K562 (cell line): Measurements from ENCODE around the gene TMEM143. TPM values are rescaled to one million over a fixed set of nuclear protein-coding genes. Genes with fewer than 3 reads are reported as not detected.

Experiments
- ATAC-seq: fragments of 200-7000 bp; cut with Tn5 transposase; 3 replicates; pipeline ENCODE4 v1.9.1; 2020; ENCODE audit warnings: moderate library complexity
- BruUV-seq: library from RNA; stranded (reverse); fragments of 400-500 nt; replicated peaks from 2 replicates; lab custom pipeline; 2021; lab: Mats Ljungman, UMichigan
- CTCF ChIA-PET: fragments of 300-600 bp; formaldehyde crosslinking; extraction: SDS; loops from one replicate; lab custom pipeline; 2021; ENCODE audit warnings: low intra/inter-chr PET ratio; lab: Yijun Ruan, JAX
- POLR2A ChIA-PET: fragments of 300-600, 350-650 bp; sonication (Branson Sonifier 250); formaldehyde crosslinking; extraction: SDS; loops from one replicate; lab custom pipeline; 2021; ENCODE audit warnings: antibody characterized with exemption, inconsistent platforms; lab: Yijun Ruan, JAX
- DNase-seq, 4 experiments: peaks; one replicate each; pipeline versions ENCODE4 v3.0.0 to v3.0.0-alpha.2; 2011 to 2018; ENCODE audit warnings: low spot score in 3 of 4, mixed read lengths in 3 of 4; ENCODE audit errors: extremely low read depth in 1 of 4
- FAIRE-seq: peaks from 2 replicates; lab custom pipeline; 2011; peaks lifted over from hg19 to GRCh38; lab: Jason Lieb, UNC
- H2AFZ ChIP-seq: 2 replicates; pipeline ENCODE4 v1.6.0; 2011; ENCODE audit warnings: low read depth, low read length, control low read depth, inconsistent platforms
- H3K27ac ChIP-seq: fragments of 200-600 bp; 3 replicates; pipeline ENCODE4 v1.8.0; 2011; ENCODE audit warnings: low read depth, mild to moderate bottlenecking, control low read depth, inconsistent platforms, low read length, moderate library complexity, mixed read lengths; ENCODE audit errors: extremely low read depth
- H3K27me3 ChIP-seq, 2 experiments: fragments of 300-600 bp in 1 of 2; 2 replicates in 1 of 2; 3 replicates in 1 of 2; pipeline versions ENCODE4 v1.6.0 to v1.8.0; 2011; ENCODE audit warnings: inconsistent platforms in 2 of 2, low read length in 2 of 2, mild to moderate bottlenecking in 1 of 2, mixed read lengths in 1 of 2, moderate library complexity in 1 of 2; ENCODE audit not compliant: control insufficient read depth in 2 of 2, insufficient read depth in 2 of 2
- H3K36me3 ChIP-seq: fragments of 300-600 bp; 3 replicates; pipeline ENCODE4 v1.8.0; 2011; ENCODE audit warnings: mild to moderate bottlenecking, low read length, inconsistent platforms; ENCODE audit not compliant: control insufficient read depth, insufficient read depth
- H3K4me1 ChIP-seq, 2 experiments: fragments of 200-600 bp in 1 of 2; replicated peaks in 1 of 2; 2 replicates in 1 of 2; 3 replicates in 1 of 2; pipeline versions ENCODE4 v1.5.1 to v1.8.0; 2011; ENCODE audit warnings: inconsistent platforms in 2 of 2, low read length in 2 of 2, mild to moderate bottlenecking in 1 of 2, mixed read lengths in 1 of 2, moderate library complexity in 1 of 2; ENCODE audit not compliant: control insufficient read depth in 2 of 2, insufficient read depth in 2 of 2
- H3K4me2 ChIP-seq: 2 replicates; pipeline ENCODE4 v1.6.1; 2011; ENCODE audit warnings: low read length, control low read depth, inconsistent platforms, mixed read lengths; ENCODE audit not compliant: insufficient read depth
- H3K4me3 ChIP-seq: fragments of 200-600 bp; sonication (generic), shearing (Covaris generic); 2 replicates; pipeline ENCODE4 v1.5.1; 2016; ENCODE audit warnings: control low read depth, inconsistent platforms
- H3K79me2 ChIP-seq: fragments of 200-600 bp; 3 replicates; pipeline ENCODE4 v1.8.0; 2011; ENCODE audit warnings: low read length, inconsistent platforms; ENCODE audit not compliant: control insufficient read depth, insufficient read depth
- H3K9ac ChIP-seq, 2 experiments: 2 replicates each; pipeline versions ENCODE4 v1.6.0 to v1.6.1; 2011; ENCODE audit warnings: low read depth in 2 of 2, low read length in 2 of 2, control low read depth in 1 of 2, inconsistent platforms in 1 of 2, mild to moderate bottlenecking in 1 of 2, mixed read lengths in 1 of 2; ENCODE audit not compliant: insufficient read depth in 1 of 2
- H3K9me1 ChIP-seq: one replicate; pipeline ENCODE4 v1.6.0; 2011; ENCODE audit warnings: inconsistent platforms, mild to moderate bottlenecking, low read length, moderate library complexity; ENCODE audit not compliant: control insufficient read depth, insufficient read depth
- H3K9me3 ChIP-seq: replicated peaks from 2 replicates; pipeline ENCODE4 v1.5.1; 2011; ENCODE audit warnings: low read depth, low read length, inconsistent platforms; ENCODE audit not compliant: control insufficient read depth, insufficient read depth
- H4K20me1 ChIP-seq: replicated peaks from 2 replicates; pipeline ENCODE4 v1.6.1; 2011; ENCODE audit warnings: low read length, inconsistent platforms, mixed read lengths; ENCODE audit not compliant: control insufficient read depth, insufficient read depth
- ADNP ChIP-seq: fragments of 200-800 bp; sonication (Bioruptor generic); IDR thresholded peaks from 2 replicates; pipeline ENCODE4 v1.6.1; 2016; ENCODE audit warnings: missing genetic modification characterization, missing compliant biosample characterization
- BCOR ChIP-seq: fragments of 450-650 bp; IDR thresholded peaks from 2 replicates; pipeline ENCODE4 v1.6.1; 2016
- FOXK1 ChIP-seq: sonication (generic); formaldehyde crosslinking; IDR thresholded peaks from 2 replicates; pipeline ENCODE4 v1.8.0; 2022; ENCODE audit warnings: missing genetic modification reagents, mild to moderate bottlenecking, borderline replicate concordance
- KDM1A ChIP-seq, 2 experiments: fragments of 450-650 bp; IDR thresholded peaks; 2 replicates each; pipeline ENCODE4 v1.6.1; 2016; ENCODE audit warnings: mild to moderate bottlenecking in 2 of 2
- MAX ChIP-seq: sonication (generic); formaldehyde crosslinking; IDR thresholded peaks from 2 replicates; pipeline ENCODE4 v1.9.0; 2022; ENCODE audit warnings: mild to moderate bottlenecking, missing genetic modification reagents
- RBM25 ChIP-seq: fragments of 200-400 bp; formaldehyde crosslinking; IDR thresholded peaks from 2 replicates; pipeline ENCODE4 v1.6.1; 2018; ENCODE audit warnings: low read length, low read depth, moderate library complexity; ENCODE audit not compliant: severe bottlenecking
- SAFB ChIP-seq: fragments of 200-400 bp; formaldehyde crosslinking; IDR thresholded peaks from 2 replicates; pipeline ENCODE4 v1.6.1; 2017; ENCODE audit warnings: low read depth, low read length, borderline replicate concordance
- TCF3 ChIP-seq: sonication (generic); formaldehyde crosslinking; IDR thresholded peaks from 2 replicates; pipeline ENCODE4 v1.4.0; 2020; ENCODE audit warnings: mild to moderate bottlenecking, missing genetic modification reagents
- WGBS: fragments of 100-300 bp; shearing (Covaris generic); methylation state at CpG from one replicate; pipeline ENCODE4 v1.1.6; 2016; ENCODE audit warnings: low coverage, mixed read lengths; ENCODE audit not compliant: insufficient coverage; ENCODE audit errors: missing lambda C conversion rate; 5-methylcytosine and 5-hydroxymethylcytosine counted together
- in situ Hi-C: fragments of 300-500 bp; cut with MboI; formaldehyde crosslinking; loops from 4 replicates; pipeline ENCODE4 v1.15.0; 2018; ENCODE audit warnings: inconsistent platforms, mixed read lengths
- intact Hi-C: fragments of 100-400 bp; cut with micrococcal nuclease; formaldehyde crosslinking; loops from 2 replicates; pipeline ENCODE4 v1.14.2; 2022
- polyA plus RNA-seq, 8 experiments: library from polyadenylated mRNA; depleted of rRNA in 4 of 8; stranded (reverse) in 5 of 8; unstranded in 3 of 8; fragments of >200 nt; fragmentation: Nextera tagmentation in 2 of 8; fragmentation: Illumina TruSeq in 1 of 8; extraction: Ambion mirVana in 2 of 8; extraction: Trizol in 1 of 8; gene quantifications; 2 replicates each; pipeline versions ENCODE4 v1.2.1 to v1.2.3, GENCODE V29; 2011 to 2014; ENCODE audit warnings: inconsistent platforms in 1 of 8, missing spikeins in 1 of 8
- total RNA-seq, 7 experiments: library from RNA; depleted of rRNA in 6 of 7; stranded (reverse); fragments of >200 nt in 6 of 7; fragmentation: Illumina TruSeq in 2 of 7; extraction: Trizol in 2 of 7; gene quantifications; 2 replicates each; pipeline versions ENCODE4 v1.2.1 to v1.2.3, GENCODE V29; 2011 to 2021; ENCODE audit warnings: low replicate concordance in 1 of 7

The TMEM143 gene
- total and polyA plus RNA-seq, 9 of the 15 experiments (the other 6 are each of a cell fraction or from before 2014, with no cell fraction given), result 0.66 to 8.8 (median 4.3) TPM

- Histone ChIP-seq H3K79me2 (peaks cover 22% of the 10 kb centered on the region), H3K4me2 (no peak overlapping the region), H3K9me1 (peaks cover 2% of the 10 kb centered on the region), H4K20me1 (no peaks in the 10 kb centered on the region), H3K9ac (no peak overlapping the region), H3K27me3 (no peaks in the 10 kb centered on the region), H2AFZ (no peak overlapping the region), H3K4me3 (no peak overlapping the region), H3K36me3 (peaks cover 75% of the 10 kb centered on the region), H3K27ac (no peak overlapping the region), H3K4me1 (peaks cover 0 to 22% of the 10 kb centered on the region in 2 experiments; a peak in 3 of 5 replicates), H3K9me3 (no peaks in the 10 kb centered on the region)
- no peak for TF ChIP-seq TCF3 (CRISPR knock-in tag)
- peak; percentile 41; the same call in 1 of the 2 replicates for TF ChIP-seq BCOR
- TF ChIP-seq RBM25, result peak; percentile 69
- BruUV-seq, result no TSS peak
- DNase-seq (no peak), ATAC-seq (no peak), FAIRE-seq (no peak)
- in situ Hi-C loops, result no loop called here
- WGBS, result 100% methylated on average over 1 of the region's 3 CpGs
- intact Hi-C loops, result no loop called here
- ChIA-PET POLR2A (no interaction called here), CTCF (interaction anchor here (0.6 kb wide), 1 partner anchor 421 kb away, joined by 3 read pairs; no protein-coding TSS in a partner anchor)
These were observed 23.2 kb upstream of the TMEM143 start for GRCh38 chr19:48386981-48387380.

- ATAC-seq, result no peak
- FAIRE-seq, result no peak
- CTCF ChIA-PET, result no interaction called here
These were observed 21.8 kb upstream of the TMEM143 start for GRCh38 chr19:48385461-48386087.

More at GRCh38 chr19:48385461-48386087, 21.8 kb upstream of the TMEM143 start:
- DNase-seq, result no peak
- no peaks in the 10 kb centered on the region for H4K20me1 ChIP-seq
- peaks cover 0 to 8% of the 10 kb centered on the region in 2 experiments; a peak in 3 of 5 replicates for H3K4me1 ChIP-seq
- intact Hi-C loops, result no loop called here
- WGBS, result 90% methylated on average over 7 of the region's 7 CpGs
- H3K9me3 ChIP-seq, result no peaks in the 10 kb centered on the region
- H2AFZ ChIP-seq, result no peak overlapping the region
- peaks cover 79% of the 10 kb centered on the region for H3K36me3 ChIP-seq
- POLR2A ChIA-PET, result interaction anchor here (0.6 to 1.0 kb wide), 3 partner anchors 8 to 67 kb away, joined by 3 to 4 read pairs (median 3); no protein-coding TSS in a partner anchor
- peaks cover 2% of the 10 kb centered on the region for H3K9me1 ChIP-seq
- no peak overlapping the region for H3K9ac ChIP-seq
- TF ChIP-seq ADNP (tag) (0 out of 2 replicates have a peak, but pooled peaks have one; percentile 48), MAX (CRISPR knock-in tag) (0 out of 2 replicates have a peak, but pooled peaks have one; percentile 25), BCOR (peak; percentile 66; the same call in 1 of the 2 replicates), KDM1A (IDR thresholded peaks at IDR 0.05) (0 out of 4 replicates have a peak, but pooled peaks of 1 of the 2 experiments have one; percentile 26), FOXK1 (CRISPR knock-in tag) (no peak), RBM25 (peak; percentile 80), SAFB (no peak)
- H3K4me3 ChIP-seq, result no peak overlapping the region
- H3K27me3 ChIP-seq, result no peaks in the 10 kb centered on the region
- H3K27ac ChIP-seq, result no peak overlapping the region
- no peak overlapping the region for H3K4me2 ChIP-seq
- BruUV-seq, result no TSS peak
- peaks cover 13% of the 10 kb centered on the region for H3K79me2 ChIP-seq
- in situ Hi-C loops, result no loop called here
